ENCODE data around the gene DRAM1.

- TF ChIP-seq CTCF (IDR thresholded peaks at IDR 0.05) (no peak), POLR2A (IDR thresholded peaks at IDR 0.05) (no peak)
Measured at GRCh38 chr12:101875162-101875561, 2.2 kb upstream of the DRAM1 start.
